Fibroblast of lung (primary cell): ENCODE results near the gene MRPL39.

Source experiments
- CTCF ChIP-seq, 2 donors: IDR thresholded peaks in 1 of 2; conservative IDR thresholded peaks in 1 of 2; 1 replicate in 1 of 2; 2 replicates in 1 of 2; pipeline ENCODE4 v1.5.1; 2011 to 2012; ENCODE audit warnings: low read length in 2 of 2, control low read depth in 1 of 2, inconsistent platforms in 1 of 2, low read depth in 1 of 2, mild to moderate bottlenecking in 1 of 2
- EZH2 ChIP-seq: IDR thresholded peaks from 2 replicates; pipeline ENCODE4 v1.5.1; 2012; ENCODE audit warnings: low read length, control low read depth, mild to moderate bottlenecking; ENCODE audit errors: missing control alignments

- no peak for TF ChIP-seq EZH2
- no peak for TF ChIP-seq CTCF (conservative IDR thresholded peaks at IDR 0.05 in 1 of 2, IDR thresholded peaks at IDR 0.05 in 1 of 2; ENCODE audit: low read depth in 1 of 2, low read length in 2 of 2)
Observed at GRCh38 chr21:25586326-25586725, 21.0 kb downstream of the MRPL39 start.
